Measurements from ENCODE around the gene CYP4F12.

The CYP4F12 gene

GRCh38 chr19:15715642-15716041 is 42.8 kb downstream of the CYP4F12 start:
- DNase-seq = no peak

GRCh38 chr19:15717809-15718208 is 44.9 kb downstream of the CYP4F12 start:
- DNase-seq = no peak

- DNase-seq = no peak
Observed at GRCh38 chr19:15721268-15721667, 48.4 kb downstream of the CYP4F12 start.

DNA sequence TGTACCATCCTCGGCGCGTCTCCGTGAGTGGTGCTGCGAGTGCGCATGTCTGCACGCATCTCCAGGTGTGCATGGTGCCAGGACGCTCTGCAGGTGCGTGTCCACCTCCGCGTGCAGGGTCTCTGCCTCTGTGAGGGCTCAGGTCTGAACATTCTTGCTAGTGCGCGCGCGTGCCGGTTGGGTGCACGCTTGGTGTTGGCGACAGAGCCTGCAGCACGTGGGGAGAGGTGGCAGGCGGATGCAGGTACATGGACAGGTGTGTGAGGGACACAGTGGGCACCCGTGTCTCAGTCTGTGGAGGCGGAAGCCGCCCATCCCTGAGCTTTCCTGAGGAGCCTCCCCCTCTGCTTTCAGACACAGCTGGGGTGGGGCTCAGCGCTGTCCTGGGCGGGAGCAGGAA is 50.1 kb downstream of the CYP4F12 start:
- DNase-seq = no peak

DNA sequence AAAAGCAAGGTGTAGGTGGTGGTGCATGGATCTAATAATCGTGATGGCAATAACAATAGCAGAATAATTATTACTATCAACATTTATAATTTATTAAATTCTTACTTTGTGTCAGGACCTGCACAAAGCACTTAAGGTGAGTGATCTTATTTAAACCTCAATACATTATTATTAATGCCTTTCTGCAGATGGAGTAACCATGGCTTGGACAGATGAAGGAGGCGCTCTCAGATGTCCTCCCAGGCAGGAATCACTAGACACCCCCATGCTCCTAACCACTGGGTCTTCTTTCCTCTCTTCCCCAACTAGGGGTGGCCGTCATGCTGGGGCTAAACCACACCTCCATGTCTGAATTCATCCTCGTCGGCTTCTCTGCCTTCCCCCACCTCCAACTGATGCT is 54.8 kb downstream of the CYP4F12 start, which contains the start of gene OR10H2:
Gene OR10H2 (plus strand): TSS at position 301 of the 400 bp plus-strand sequence. CDS start 20 bp downstream, at position 321.
- DNase-seq = no peak

GRCh38 chr19:15730538-15730937 is 57.7 kb downstream of the CYP4F12 start:
- DNase-seq = no peak

- DNase-seq = no peak
Observed at GRCh38 chr19:15732388-15732787, 59.5 kb downstream of the CYP4F12 start.

- no peak for DNase-seq
Observed at GRCh38 chr19:15733895-15734294, 61.0 kb downstream of the CYP4F12 start.

DNA sequence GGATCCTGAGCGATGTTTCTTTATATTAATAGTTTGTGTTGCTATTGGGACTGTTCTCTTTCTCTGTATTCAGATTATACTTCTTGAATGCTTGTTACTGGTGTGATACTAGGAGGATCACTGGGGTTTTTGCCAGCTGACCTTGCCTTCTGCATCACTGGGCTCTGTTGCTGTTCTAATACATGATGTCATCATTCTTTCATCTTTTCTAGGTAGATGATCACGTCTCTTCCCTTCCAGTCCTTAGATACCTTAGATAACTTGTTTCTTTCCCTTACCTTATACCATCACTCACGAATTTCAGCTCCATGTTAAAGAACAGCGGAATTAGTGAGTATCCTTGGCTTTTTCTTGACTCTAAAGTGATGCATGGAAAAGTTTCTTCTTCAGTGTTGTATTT is 64.8 kb downstream of the CYP4F12 start, which contains the start of gene OR10H3:
Gene OR10H3 (plus strand): TSS at position 264 of the 400 bp plus-strand sequence. CDS start 3,408 bp downstream, outside the sequence.
- no peak for DNase-seq

DNA sequence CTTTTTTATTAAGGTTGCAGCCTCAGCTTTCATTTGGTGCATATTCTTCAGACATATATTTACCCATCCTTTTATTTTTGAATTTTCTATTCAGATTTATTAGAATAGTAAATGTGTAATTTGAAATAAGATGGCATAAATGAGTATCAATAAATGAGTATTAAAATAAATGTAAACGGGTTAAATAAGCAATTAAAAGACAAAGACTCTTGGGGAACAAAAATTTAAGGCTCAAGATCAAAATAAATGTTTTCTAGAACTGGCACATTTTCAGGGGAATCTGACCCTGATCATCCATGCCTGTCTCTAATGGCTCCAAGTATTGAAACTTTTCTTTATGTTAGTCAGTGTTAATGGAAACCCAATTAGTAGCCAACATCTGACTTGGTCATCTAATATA is 67.9 kb downstream of the CYP4F12 start:
- no peak for DNase-seq

Measured in stimulated activated CD4-positive, alpha-beta T cell treated with anti-CD3 and anti-CD28 coated beads, Interleukin-4, amount 100 ng/mL, for 24 hours (primary cell).